Chondrocyte (in vitro differentiated cells): ENCODE results near the gene SLC16A9. TPM values are rescaled to one million over a fixed set of nuclear protein-coding genes. Genes with fewer than 3 reads are reported as not detected.

Experiments used
- DNase-seq: peaks from one replicate; pipeline ENCODE4 v3.0.0; 2021; ENCODE audit warnings: mixed read lengths, low spot score
- H3K27ac Mint-ChIP-seq: one replicate; pipeline ENCODE4 v1.8.0; 2021; ENCODE audit warnings: mild to moderate bottlenecking, moderate library complexity, mixed read lengths; ENCODE audit not compliant: unreplicated experiment
- H3K27me3 Mint-ChIP-seq: 2 replicates; pipeline ENCODE4 v1.8.0; 2021; ENCODE audit warnings: low read depth, mixed read lengths
- H3K36me3 Mint-ChIP-seq: 2 replicates; pipeline ENCODE4 v1.8.0; 2021; ENCODE audit warnings: low read depth, mixed read lengths
- H3K4me1 Mint-ChIP-seq: 2 replicates; pipeline ENCODE4 v1.8.0; 2021; ENCODE audit warnings: low read depth, mild to moderate bottlenecking, mixed read lengths
- H3K4me3 Mint-ChIP-seq: one replicate; pipeline ENCODE4 v1.8.0; 2021; ENCODE audit warnings: mild to moderate bottlenecking, moderate library complexity, mixed read lengths; ENCODE audit not compliant: unreplicated experiment
- H3K9me3 Mint-ChIP-seq: 2 replicates; pipeline ENCODE4 v1.8.0; 2021; ENCODE audit warnings: low read depth, mixed read lengths
- total RNA-seq: library from RNA; stranded (reverse); gene quantifications from 3 replicates; pipeline ENCODE4 v1.2.1, GENCODE V29; 2021
- TF ChIP-seq, protein P1 (sequence below): fragments of 200-600 bp; sonication (generic); IDR thresholded peaks from 2 replicates; pipeline ENCODE4 v1.5.0; 2021; ENCODE audit warnings: antibody characterized with exemption, mild to moderate bottlenecking, moderate library complexity

Gene SLC16A9
- total RNA-seq, 1 donor from 2014 or later, result 1.2 TPM

- no peaks in the 10 kb centered on the region for H3K36me3 Mint-ChIP-seq
- no peak overlapping the region for H3K27ac Mint-ChIP-seq
- peaks cover 4% of the 10 kb centered on the region for H3K4me1 Mint-ChIP-seq
- no peak overlapping the region for H3K4me3 Mint-ChIP-seq
- no peak for DNase-seq
- H3K27me3 Mint-ChIP-seq, result peaks cover 34% of the 10 kb centered on the region
- TF ChIP-seq, protein P1, sequence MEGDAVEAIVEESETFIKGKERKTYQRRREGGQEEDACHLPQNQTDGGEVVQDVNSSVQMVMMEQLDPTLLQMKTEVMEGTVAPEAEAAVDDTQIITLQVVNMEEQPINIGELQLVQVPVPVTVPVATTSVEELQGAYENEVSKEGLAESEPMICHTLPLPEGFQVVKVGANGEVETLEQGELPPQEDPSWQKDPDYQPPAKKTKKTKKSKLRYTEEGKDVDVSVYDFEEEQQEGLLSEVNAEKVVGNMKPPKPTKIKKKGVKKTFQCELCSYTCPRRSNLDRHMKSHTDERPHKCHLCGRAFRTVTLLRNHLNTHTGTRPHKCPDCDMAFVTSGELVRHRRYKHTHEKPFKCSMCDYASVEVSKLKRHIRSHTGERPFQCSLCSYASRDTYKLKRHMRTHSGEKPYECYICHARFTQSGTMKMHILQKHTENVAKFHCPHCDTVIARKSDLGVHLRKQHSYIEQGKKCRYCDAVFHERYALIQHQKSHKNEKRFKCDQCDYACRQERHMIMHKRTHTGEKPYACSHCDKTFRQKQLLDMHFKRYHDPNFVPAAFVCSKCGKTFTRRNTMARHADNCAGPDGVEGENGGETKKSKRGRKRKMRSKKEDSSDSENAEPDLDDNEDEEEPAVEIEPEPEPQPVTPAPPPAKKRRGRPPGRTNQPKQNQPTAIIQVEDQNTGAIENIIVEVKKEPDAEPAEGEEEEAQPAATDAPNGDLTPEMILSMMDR, result no peak
- H3K9me3 Mint-ChIP-seq, result no peaks in the 10 kb centered on the region
Measured at GRCh38 chr10:59711871-59712494, 2.3 kb upstream of the SLC16A9 start.

- H3K27ac Mint-ChIP-seq, result no peak overlapping the region
- TF ChIP-seq, protein P1, result no peak
- H3K4me1 Mint-ChIP-seq, result peaks cover 4% of the 10 kb centered on the region
- H3K9me3 Mint-ChIP-seq, result no peaks in the 10 kb centered on the region
- peaks cover 26% of the 10 kb centered on the region for H3K27me3 Mint-ChIP-seq
- peak overlapping the region; percentile 72 for H3K4me3 Mint-ChIP-seq
- H3K36me3 Mint-ChIP-seq, result no peaks in the 10 kb centered on the region
- DNase-seq, result no peak
Measured at GRCh38 chr10:59708816-59709394, 745 bp downstream of the SLC16A9 start.

- no peaks in the 10 kb centered on the region for H3K9me3 Mint-ChIP-seq
- TF ChIP-seq, protein P1, result no peak
- peaks cover 14% of the 10 kb centered on the region for H3K27me3 Mint-ChIP-seq
- no peak overlapping the region for H3K27ac Mint-ChIP-seq
- no peak overlapping the region for H3K4me3 Mint-ChIP-seq
- H3K4me1 Mint-ChIP-seq, result peaks cover 4% of the 10 kb centered on the region
- no peaks in the 10 kb centered on the region for H3K36me3 Mint-ChIP-seq
- DNase-seq, result no peak
Measured at GRCh38 chr10:59706851-59707797, 2.5 kb downstream of the SLC16A9 start.

DNA sequence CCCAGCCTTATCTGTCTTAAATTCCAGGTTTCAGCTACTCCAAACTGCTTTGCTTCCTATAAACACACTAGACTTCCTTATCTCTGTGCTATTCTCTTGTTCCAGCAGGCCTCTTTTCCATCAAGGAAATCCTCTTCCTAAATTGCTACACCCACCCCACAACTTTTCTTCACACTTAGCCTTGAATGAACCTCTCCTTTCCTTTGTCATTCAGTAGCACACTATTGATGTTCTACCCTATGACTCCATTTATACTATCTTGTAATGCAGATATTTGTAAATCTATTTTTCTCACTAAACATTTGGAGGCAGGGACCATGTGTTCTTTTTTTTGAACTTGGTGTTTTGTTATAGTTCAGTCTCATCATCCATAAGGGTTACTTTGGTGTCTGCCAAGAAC is 3.7 kb downstream of the SLC16A9 start:
- peaks cover 12% of the 10 kb centered on the region for H3K27me3 Mint-ChIP-seq
- TF ChIP-seq, protein P1, result no peak
- H3K27ac Mint-ChIP-seq, result no peak overlapping the region
- DNase-seq, result no peak
- H3K36me3 Mint-ChIP-seq, result no peaks in the 10 kb centered on the region
- no peaks in the 10 kb centered on the region for H3K9me3 Mint-ChIP-seq
- no peak overlapping the region for H3K4me3 Mint-ChIP-seq
- peaks cover 4% of the 10 kb centered on the region for H3K4me1 Mint-ChIP-seq

- Mint-ChIP-seq H3K36me3 (no peaks in the 10 kb centered on the region), H3K27ac (no peak overlapping the region), H3K4me1 (peaks cover 4% of the 10 kb centered on the region), H3K9me3 (no peaks in the 10 kb centered on the region), H3K4me3 (no peak overlapping the region), H3K27me3 (peaks cover 15% of the 10 kb centered on the region)
- no peak for DNase-seq
- TF ChIP-seq, protein P1, result no peak
Measured at GRCh38 chr10:59704630-59705029, 5.0 kb downstream of the SLC16A9 start.
